GM19328 (cell line): ENCODE results near the gene TSPAN33.
"Not testable (repeated sequence)": the region's sequence is repeated elsewhere in the genome, so short reads cannot be mapped to it uniquely, and the experiment has no call there.

Source experiments
- ATAC-seq: cut with Tn5 transposase; IDR thresholded peaks from one replicate; pipeline ENCODE4 v1.9.1; 2021; ENCODE audit warnings: mild to moderate bottlenecking, moderate library complexity; ENCODE audit not compliant: unreplicated experiment

Gene TSPAN33

DNA sequence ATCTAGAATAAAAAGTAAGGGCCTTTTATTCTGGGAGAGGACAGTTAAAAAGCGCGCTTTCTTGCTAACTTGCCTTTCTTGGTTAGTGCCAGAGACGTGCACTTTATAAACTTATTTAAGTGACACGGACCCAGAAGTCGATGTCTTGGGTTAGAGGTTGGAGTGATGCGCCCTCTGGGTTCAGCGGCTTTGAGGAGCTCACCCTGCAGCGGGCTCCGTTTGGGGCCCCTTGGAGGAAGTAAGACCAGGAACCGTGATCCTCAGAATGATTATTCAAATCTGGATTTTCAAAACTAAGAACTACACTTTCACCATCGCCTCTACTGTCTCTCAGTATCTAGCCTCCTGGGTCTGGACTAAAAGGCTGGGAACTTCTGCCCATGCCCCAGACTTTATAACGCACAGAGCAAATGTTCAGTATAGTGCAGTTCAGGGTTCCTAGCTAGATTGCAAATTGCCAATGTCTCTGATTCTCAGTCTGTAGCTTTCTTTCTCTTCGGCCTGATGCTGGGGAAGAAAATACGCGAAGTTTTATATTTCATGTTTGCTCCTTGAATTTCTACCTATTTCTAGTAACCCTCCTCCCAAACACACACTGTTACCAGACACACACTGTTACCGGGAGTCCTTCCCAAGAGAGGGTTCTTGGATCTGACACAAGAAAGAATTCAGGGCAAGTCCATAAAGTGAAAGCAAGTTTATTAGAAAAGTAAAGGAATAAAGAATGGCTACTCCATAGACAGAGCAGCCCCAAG is 25.4 kb downstream of the TSPAN33 start:
- ATAC-seq, result no peak

- no peak for ATAC-seq
Measured at GRCh38 chr7:129170441-129171021, 26.0 kb downstream of the TSPAN33 start.

DNA sequence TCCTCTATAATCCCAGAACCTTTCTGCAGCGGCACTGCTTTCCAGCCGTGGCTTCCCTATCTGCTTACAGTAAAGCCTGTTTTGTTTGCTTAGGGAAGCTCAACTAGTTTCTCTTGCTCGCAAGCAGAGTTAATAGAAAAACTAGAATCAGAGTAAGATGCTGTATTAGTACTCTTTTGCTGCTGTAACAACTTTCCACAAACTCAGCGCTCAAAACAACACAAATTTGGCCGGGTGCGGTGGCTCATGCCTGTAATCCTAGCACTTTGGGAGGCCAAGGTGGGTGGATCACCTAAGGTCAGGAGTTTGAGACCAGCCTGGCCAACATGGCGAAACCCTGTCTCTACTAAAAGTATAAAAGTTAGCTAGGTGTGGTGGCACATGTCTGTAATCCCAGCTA is 29.4 kb downstream of the TSPAN33 start:
- ATAC-seq, result not testable (repeated sequence)

DNA sequence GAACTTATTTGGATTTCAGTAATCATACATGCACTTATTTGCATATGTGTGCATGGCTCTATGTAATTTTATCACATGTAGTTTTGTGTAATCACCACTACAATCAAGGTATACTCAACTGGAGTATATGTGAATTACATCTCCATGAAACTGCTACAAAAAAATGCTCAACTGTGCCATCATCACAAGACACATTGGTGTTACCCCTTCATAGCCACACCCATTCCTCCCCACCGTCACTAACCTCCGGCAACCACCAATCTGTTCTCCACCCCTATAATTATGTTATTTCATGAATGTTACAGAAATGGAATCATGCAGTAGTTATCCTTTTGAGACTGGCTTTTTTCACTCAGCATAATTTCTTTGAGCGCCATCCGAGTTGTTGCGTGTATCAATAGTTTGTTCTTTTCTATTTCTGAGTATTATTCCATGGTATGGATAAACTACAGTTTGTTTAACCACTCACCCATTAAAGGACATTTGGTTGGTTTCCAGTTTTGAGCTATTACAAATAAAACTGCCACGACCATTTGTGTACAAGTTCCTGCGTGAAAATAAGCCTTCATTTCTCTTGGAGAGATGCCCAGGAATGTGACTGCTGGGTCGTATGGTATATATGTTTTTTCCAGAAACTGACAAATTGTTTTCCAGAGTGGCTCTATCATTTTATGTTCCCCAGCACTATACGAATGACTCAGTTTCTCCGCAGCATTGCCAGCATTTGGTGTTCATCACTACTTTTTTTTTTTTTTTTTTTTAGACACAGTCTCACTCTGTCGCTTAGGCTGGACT is 32.6 kb downstream of the TSPAN33 start:
- no peak for ATAC-seq

- ATAC-seq, result no peak
Measured at GRCh38 chr7:129184981-129185670, 40.6 kb downstream of the TSPAN33 start.

DNA sequence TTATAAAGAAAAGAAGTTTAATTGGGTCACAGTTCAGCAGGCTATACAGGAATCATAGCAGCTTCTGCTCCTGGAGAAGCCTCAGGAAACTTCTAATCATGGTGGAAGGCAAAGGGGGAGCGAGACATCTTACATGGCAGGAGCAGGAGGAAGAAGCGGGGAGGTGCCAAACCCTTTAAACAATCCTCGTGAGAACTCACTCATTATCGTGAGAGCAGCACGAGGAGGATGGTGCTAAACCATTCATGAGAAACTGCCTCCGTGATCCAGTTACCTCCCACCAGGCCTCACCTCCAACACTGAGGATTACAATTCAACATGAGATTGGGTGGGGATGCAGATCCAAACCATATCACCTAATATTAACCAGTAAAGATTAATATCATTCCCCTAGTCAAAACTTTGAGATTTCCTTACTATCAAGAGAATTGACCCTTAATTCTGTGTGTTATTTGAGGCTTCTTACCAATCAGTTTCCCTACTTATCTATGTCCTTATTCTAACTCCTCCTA is 42.3 kb downstream of the TSPAN33 start:
- no peak for ATAC-seq

DNA sequence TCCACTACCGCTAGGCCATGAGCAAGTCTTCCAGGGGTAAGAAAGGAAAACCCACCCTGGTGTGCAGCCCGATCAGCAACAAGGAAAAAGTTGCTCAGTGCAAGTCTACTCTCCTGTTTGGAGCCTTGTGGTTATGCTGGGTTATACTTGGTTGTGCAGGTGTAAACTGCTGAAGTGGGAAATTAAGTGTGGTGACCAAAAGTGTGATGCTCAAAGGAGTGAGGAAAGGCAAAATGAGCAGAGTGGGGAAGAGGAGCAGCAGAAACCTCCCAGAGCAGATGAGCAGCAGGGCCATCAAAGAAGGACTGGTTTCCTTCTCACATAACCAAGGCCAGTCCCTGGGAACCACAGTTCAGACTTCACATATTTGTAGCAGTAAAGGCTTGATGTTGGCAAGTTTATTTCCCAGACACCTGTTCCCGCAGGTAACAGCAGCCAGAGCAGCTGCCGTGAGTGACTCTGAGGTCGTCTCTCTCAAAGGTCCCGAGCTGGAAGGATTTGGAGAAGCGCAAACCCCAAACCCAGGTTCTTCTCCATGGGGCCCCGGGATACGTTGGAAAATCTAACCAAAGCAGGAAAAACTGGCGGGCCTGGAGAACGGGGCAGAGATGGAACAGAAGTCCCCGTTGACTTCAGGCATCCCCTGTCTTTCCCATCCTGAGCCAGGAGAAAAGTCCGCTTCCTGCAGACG is 43.3 kb downstream of the TSPAN33 start:
- no peak for ATAC-seq

DNA sequence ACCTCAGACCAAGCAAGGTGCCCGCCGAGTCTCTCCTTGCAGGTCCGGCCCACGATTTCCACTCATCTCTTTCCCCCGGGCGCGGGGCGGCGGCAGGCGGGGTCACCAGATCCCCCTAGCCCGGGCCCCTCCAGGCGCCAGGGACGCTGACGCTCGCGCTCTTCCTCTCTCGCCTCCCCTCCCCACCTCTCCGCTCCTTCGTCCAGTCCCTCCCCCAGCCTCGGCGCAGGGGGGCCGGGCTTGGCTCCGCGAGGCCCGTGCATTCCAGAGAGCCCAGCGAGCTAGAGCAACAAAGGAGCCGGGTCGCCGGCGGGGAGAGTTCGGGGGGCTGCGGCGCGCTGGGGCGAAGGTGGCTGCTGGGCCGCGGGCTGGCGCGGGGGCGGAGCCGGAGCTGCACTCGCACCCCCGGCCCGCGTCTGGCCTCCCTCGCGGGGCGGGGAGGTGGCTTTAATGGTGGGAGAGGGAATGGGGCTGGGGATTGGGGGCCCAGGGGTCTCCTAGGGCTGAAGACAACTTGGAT is 43.9 kb downstream of the TSPAN33 start, which contains the start of gene SMO:
TSS of gene SMO (plus strand) at position 262 of the 520 bp plus-strand sequence. CDS start 519 bp downstream, outside the sequence.
- ATAC-seq, result no peak

DNA sequence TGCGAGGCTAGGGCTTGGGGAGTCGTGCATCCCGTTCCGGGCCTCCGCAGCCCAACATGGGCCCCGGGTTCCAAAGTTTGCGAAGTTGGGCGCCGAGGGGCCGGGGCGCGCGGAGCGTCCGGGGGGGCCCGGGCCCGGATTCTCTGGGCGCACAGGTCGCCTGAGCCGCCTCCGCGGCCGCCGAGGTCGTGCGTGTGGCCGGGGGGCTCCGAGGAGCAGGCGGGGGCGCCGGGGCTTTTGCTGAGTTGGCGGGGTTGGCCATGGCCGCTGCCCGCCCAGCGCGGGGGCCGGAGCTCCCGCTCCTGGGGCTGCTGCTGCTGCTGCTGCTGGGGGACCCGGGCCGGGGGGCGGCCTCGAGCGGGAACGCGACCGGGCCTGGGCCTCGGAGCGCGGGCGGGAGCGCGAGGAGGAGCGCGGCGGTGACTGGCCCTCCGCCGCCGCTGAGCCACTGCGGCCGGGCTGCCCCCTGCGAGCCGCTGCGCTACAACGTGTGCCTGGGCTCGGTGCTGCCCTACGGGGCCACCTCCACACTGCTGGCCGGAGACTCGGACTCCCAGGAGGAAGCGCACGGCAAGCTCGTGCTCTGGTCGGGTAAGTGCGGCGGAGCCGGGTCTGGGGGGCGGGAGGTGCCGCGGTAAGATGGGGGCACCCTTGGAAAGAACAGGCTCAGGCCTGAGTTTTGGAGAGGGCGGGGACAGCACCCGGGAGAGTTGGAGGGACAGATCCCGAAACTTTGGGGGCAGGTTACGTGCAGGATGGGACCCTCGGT is 44.6 kb downstream of the TSPAN33 start:
- no peak for ATAC-seq

DNA sequence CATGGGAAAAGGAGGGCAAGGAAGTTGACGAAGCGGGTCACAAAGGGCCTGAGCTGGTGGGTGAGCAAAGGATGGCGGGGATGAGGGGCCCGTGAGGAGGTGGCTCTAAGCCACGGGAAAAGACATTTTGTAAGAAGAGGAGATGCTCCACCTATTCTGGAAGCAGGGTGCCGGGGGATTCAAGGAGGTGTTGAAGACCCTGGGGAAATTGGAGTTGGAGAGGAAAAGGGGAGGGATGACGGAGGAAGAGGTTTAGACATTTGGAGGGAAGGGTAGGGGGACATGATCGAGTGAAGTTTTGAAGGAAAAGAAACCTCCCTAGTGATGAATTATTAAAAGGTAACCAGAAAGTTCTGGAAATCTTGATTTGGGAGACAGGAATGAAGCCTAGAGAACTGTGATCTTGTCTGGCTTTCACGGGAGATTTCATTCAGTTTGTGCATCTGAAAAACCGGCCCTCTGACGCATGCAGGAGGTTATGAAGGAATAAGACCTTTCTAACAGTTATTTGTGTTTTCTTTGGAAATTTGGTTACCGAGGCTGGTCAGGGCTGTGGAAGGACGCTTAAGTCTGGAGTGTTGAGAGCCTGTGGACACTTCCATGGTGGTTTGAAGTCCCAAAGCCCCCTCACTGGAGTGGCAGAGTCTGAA is 45.3 kb downstream of the TSPAN33 start:
- ATAC-seq, result no peak

GRCh38 chr7:129191272-129191671 is 46.8 kb downstream of the TSPAN33 start:
- ATAC-seq, result no peak

DNA sequence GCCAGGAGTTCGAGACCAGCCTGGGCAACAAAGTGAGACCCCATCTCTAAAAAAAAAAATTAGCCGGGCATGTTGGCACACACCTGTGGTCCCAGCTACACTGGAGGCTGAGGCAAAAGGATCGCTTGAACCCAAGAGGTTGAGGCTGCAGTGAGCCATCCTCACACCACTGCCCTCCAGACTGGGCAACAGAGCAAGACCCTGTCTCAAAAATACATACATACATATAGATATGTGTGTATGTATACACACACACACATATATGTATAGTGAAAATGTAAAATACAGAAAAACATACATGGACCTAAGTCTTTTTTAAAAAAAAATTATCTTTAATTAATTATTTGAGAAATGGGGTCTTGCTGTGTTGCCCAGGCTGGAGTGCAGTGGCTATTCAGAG is 49.4 kb downstream of the TSPAN33 start:
- ATAC-seq, result no peak

- no peak for ATAC-seq
Measured at GRCh38 chr7:129197771-129198170, 53.3 kb downstream of the TSPAN33 start.

DNA sequence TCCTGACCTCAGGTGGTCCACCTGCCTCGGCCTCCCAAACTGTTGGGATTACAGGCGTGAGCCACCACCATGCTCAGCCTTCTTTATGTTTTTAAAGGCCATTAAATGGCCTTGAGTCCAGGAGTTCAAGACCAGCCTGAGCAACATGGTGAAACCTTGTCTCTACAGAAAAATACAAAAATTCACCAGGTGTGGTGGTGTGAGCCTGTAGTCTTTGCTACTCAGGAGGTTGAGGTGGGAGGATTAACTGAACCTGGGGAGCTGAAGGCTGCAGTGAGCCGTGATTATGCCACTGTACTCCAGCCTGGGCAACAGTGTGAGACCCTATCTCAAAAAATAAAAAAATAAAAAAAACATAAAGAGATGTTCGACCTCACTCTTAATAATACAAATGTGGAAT is 54.9 kb downstream of the TSPAN33 start:
- ATAC-seq, result no peak

GRCh38 chr7:129202058-129202777 is 57.7 kb downstream of the TSPAN33 start:
- no peak for ATAC-seq

DNA sequence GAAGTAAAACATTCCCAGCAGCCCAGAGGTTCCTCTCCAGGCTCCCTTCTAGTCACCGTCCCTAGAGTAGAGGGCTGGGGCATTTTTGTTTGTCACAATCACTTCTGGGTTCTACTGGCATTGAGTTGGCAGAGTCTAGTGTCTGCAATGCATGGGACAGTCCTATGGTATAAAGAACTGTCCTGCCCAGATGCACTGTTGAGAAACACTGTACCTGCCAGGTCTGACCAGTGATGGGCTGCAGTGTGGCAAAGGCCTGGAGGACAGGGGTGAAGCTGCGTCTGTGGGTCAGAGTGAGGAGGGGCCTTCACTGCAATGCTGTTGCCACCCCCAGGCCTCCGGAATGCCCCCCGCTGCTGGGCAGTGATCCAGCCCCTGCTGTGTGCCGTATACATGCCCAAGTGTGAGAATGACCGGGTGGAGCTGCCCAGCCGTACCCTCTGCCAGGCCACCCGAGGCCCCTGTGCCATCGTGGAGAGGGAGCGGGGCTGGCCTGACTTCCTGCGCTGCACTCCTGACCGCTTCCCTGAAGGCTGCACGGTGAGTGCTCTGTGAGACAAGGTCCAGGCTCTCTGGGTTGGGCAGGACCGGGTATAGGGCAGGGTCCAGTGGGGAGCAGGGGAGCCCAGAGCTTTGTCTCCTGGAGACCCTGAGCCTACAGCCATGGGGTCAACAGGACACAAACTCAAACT is 58.7 kb downstream of the TSPAN33 start:
- ATAC-seq, result no peak

GRCh38 chr7:129205126-129205818 is 60.8 kb downstream of the TSPAN33 start:
- no peak for ATAC-seq
